Nephron progenitor cell (in vitro differentiated cells): ENCODE measurements around the gene LGALS12.
A peak's percentile ranks its signal among the peaks of the same experiment; 100 is the strongest.

Experiments
- DNase-seq: peaks from one replicate; pipeline ENCODE4 v3.0.0; 2021
- H3K27ac Mint-ChIP-seq: 2 replicates; pipeline ENCODE4 v1.8.0; 2021; ENCODE audit warnings: mild to moderate bottlenecking, moderate library complexity, mixed read lengths
- H3K27me3 Mint-ChIP-seq: 2 replicates; pipeline ENCODE4 v1.8.0; 2021; ENCODE audit warnings: mild to moderate bottlenecking, low read depth, mixed read lengths; ENCODE audit not compliant: poor library complexity
- H3K36me3 Mint-ChIP-seq: 2 replicates; pipeline ENCODE4 v1.8.0; 2021; ENCODE audit warnings: low read depth, mixed read lengths
- H3K4me1 Mint-ChIP-seq: 2 replicates; pipeline ENCODE4 v1.8.0; 2021; ENCODE audit warnings: mixed read lengths
- H3K4me3 Mint-ChIP-seq: 2 replicates; pipeline ENCODE4 v1.8.0; 2021; ENCODE audit warnings: mild to moderate bottlenecking, moderate library complexity, mixed read lengths
- H3K9me3 Mint-ChIP-seq: 2 replicates; pipeline ENCODE4 v1.8.0; 2021; ENCODE audit warnings: mild to moderate bottlenecking, moderate library complexity, mixed read lengths
- TF ChIP-seq, protein P1 (sequence below): fragments of 200-600 bp; sonication (generic); IDR thresholded peaks from 2 replicates; pipeline ENCODE4 v1.5.0; 2021; ENCODE audit warnings: antibody characterized with exemption

Gene LGALS12

DNA sequence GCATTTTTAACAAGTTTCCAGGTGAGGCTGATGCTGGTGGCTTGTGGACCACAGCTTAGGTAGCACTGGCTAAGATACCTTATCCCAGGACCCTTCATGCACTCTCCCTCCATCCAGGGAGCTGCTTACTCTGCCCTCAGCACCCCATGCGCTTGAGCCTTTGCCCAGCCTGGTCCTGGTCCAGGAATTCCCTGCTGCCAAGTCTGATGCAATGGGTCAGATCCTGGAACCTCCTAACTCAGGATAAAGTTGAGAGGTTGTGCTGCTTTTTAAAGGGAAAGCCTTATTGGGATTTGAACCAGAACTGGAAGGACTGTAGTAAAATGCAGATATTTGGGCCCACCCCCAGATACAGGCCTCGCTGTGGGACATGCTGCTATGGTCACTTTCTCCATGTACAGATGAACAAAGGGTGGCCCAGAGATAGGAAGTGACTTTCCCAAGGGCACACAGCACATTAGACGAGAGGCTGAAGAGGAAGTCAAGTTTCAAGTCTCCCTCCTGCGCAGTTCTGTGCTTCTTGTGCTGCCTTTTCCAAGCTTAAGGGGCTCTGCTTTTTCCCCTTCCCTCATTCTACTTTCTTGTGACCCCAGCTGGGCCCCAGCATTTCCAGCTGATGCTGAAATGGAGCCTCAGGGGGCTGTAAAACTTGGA lies 824 bp upstream of the LGALS12 start:
- Mint-ChIP-seq H3K27me3 (no peaks in the 10 kb centered on the region), H3K4me3 (no peak overlapping the region), H3K4me1 (peaks cover 19% of the 10 kb centered on the region), H3K36me3 (no peaks in the 10 kb centered on the region), H3K9me3 (peaks cover 7% of the 10 kb centered on the region), H3K27ac (no peak overlapping the region)
- no peak for DNase-seq
- TF ChIP-seq, protein P1, sequence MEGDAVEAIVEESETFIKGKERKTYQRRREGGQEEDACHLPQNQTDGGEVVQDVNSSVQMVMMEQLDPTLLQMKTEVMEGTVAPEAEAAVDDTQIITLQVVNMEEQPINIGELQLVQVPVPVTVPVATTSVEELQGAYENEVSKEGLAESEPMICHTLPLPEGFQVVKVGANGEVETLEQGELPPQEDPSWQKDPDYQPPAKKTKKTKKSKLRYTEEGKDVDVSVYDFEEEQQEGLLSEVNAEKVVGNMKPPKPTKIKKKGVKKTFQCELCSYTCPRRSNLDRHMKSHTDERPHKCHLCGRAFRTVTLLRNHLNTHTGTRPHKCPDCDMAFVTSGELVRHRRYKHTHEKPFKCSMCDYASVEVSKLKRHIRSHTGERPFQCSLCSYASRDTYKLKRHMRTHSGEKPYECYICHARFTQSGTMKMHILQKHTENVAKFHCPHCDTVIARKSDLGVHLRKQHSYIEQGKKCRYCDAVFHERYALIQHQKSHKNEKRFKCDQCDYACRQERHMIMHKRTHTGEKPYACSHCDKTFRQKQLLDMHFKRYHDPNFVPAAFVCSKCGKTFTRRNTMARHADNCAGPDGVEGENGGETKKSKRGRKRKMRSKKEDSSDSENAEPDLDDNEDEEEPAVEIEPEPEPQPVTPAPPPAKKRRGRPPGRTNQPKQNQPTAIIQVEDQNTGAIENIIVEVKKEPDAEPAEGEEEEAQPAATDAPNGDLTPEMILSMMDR = no peak

DNA sequence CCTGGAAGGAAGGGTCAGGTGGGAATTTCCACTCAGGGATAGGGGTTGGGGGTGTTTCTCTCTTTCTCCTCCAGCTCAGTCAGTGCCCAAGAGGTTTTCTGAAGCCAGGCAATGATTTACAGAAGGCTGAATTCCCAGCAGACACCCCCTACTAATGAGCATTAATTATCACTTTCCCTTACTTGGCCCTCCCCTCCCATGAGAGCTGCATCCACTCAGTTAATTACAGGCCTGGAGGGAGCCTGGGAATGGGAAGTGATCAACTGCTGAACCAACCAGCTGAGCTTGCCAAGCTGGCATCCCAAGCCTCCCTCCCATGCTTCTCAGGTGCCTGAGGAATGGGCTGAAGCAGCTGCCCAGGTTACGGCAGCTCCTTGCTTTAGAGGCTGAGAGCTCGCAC lies 992 bp downstream of the LGALS12 start:
- TF ChIP-seq, protein P1 = no peak
- no peaks in the 10 kb centered on the region for H3K9me3 Mint-ChIP-seq
- no peak for DNase-seq
- H3K27me3 Mint-ChIP-seq = peaks cover 4% of the 10 kb centered on the region
- H3K4me3 Mint-ChIP-seq = no peak overlapping the region
- no peak overlapping the region for H3K27ac Mint-ChIP-seq
- peaks cover 23% of the 10 kb centered on the region for H3K4me1 Mint-ChIP-seq
- no peaks in the 10 kb centered on the region for H3K36me3 Mint-ChIP-seq

DNA sequence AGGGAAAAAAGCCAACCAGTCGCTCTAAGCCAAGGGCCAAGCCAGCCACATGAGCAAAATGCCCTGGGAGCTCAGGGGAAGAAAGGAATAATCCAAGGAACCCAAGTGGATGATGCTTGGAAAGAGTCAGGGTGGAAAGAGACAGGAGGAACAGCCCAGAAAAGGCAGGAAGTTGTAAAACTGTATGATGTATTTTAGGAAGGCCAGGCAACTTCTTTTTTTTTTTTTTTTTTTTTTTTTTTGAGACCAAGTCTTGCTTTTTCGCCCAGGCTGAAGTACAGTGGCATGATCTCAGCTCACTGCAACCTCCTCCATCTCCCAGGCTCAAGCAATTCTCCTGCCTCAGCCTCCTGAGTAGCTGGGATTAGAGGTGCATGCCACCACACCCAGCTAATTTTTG lies 1.6 kb downstream of the LGALS12 start:
- Mint-ChIP-seq H3K4me3 (no peak overlapping the region), H3K4me1 (peaks cover 23% of the 10 kb centered on the region), H3K27ac (no peak overlapping the region), H3K9me3 (no peaks in the 10 kb centered on the region), H3K36me3 (no peaks in the 10 kb centered on the region), H3K27me3 (peaks cover 4% of the 10 kb centered on the region)
- TF ChIP-seq, protein P1 = no peak
- DNase-seq = no peak

GRCh38 chr11:63508009-63508408 lies 2.1 kb downstream of the LGALS12 start:
- DNase-seq = peak; percentile 27
- Mint-ChIP-seq H3K4me1 (peaks cover 23% of the 10 kb centered on the region), H3K36me3 (no peaks in the 10 kb centered on the region), H3K27me3 (peaks cover 4% of the 10 kb centered on the region), H3K27ac (no peak overlapping the region), H3K4me3 (no peak overlapping the region), H3K9me3 (no peaks in the 10 kb centered on the region)
- TF ChIP-seq, protein P1 = peak; percentile 27

GRCh38 chr11:63508745-63509144 lies 2.9 kb downstream of the LGALS12 start:
- TF ChIP-seq, protein P1 = no peak
- Mint-ChIP-seq H3K27ac (no peak overlapping the region), H3K27me3 (peaks cover 4% of the 10 kb centered on the region), H3K4me1 (peaks cover 23% of the 10 kb centered on the region), H3K9me3 (no peaks in the 10 kb centered on the region), H3K4me3 (no peak overlapping the region), H3K36me3 (no peaks in the 10 kb centered on the region)
- no peak for DNase-seq

DNA sequence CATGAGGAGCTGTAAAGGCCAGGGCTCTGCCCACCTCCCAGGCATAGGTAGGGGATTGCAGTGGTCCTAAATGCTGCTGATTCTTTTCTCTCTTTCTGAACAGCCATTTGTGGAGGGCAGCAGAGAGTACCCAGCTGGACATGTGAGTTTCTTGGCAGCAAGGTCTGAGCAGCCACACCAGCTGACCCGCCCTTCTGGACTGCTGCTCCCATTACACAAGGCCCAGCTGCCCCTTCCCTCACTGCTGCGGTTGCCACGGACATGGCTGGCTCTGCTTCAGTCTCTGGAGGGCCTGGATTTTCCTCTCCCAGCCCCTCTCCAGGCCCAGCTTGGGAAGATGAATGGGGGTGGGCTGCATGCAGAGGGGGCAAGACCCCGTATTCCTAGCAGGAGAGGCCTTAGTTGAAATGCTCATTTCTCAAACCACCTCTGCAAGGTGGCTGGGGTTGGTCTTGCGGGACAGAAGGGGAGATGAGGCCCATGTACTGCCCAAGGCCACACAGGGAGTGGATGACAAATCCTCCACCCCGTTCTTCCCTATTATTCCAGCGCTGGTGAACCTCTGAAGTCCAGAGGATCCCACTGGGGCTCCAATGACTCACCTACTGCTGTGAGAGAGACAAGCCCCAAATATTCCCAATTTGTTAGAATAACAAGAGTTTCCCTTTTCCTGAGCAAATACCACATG lies 4.6 kb downstream of the LGALS12 start:
- Mint-ChIP-seq H3K4me1 (peaks cover 19% of the 10 kb centered on the region), H3K27me3 (peaks cover 4% of the 10 kb centered on the region), H3K36me3 (no peaks in the 10 kb centered on the region), H3K4me3 (no peak overlapping the region), H3K27ac (no peak overlapping the region), H3K9me3 (no peaks in the 10 kb centered on the region)
- no peak for DNase-seq
- TF ChIP-seq, protein P1 = no peak
